Activated CD8-positive, alpha-beta memory T cell treated with anti-CD3 and anti-CD28 coated beads for 24 hours (primary cell): ENCODE data around the gene GBA3.

ENCODE experiments used
- DNase-seq: peaks from one replicate; pipeline ENCODE4 v3.0.0-alpha.2; 2020

GBA3 gene

GRCh38 chr4:22692736-22693135 lies at the start of gene GBA3:
Gene GBA3, plus strand, starts transcription at chr4:22692937.
- DNase-seq = no peak

- DNase-seq = no peak
Measured at GRCh38 chr4:22643952-22644351, 48.8 kb upstream of the GBA3 start.

- DNase-seq = no peak
Measured at GRCh38 chr4:22645481-22646182, 47.1 kb upstream of the GBA3 start.

GRCh38 chr4:22648996-22649395 lies 43.7 kb upstream of the GBA3 start:
- DNase-seq = no peak

GRCh38 chr4:22650771-22651170 lies 42.0 kb upstream of the GBA3 start:
- no peak for DNase-seq

GRCh38 chr4:22653752-22654151 lies 39.0 kb upstream of the GBA3 start:
- no peak for DNase-seq

- no peak for DNase-seq
Measured at GRCh38 chr4:22661443-22661842, 31.3 kb upstream of the GBA3 start.

GRCh38 chr4:22667332-22667940 lies 25.3 kb upstream of the GBA3 start:
- DNase-seq = no peak

- no peak for DNase-seq
Measured at GRCh38 chr4:22668301-22668700, 24.4 kb upstream of the GBA3 start.

- DNase-seq = no peak
Measured at GRCh38 chr4:22668702-22669101, 24.0 kb upstream of the GBA3 start.

- no peak for DNase-seq
Measured at GRCh38 chr4:22670956-22671355, 21.8 kb upstream of the GBA3 start.

- no peak for DNase-seq
Measured at GRCh38 chr4:22672519-22672918, 20.2 kb upstream of the GBA3 start.

- no peak for DNase-seq
Measured at GRCh38 chr4:22672944-22673343, 19.8 kb upstream of the GBA3 start.

GRCh38 chr4:22674700-22675099 lies 18.0 kb upstream of the GBA3 start:
- no peak for DNase-seq

- no peak for DNase-seq
Measured at GRCh38 chr4:22676063-22676462, 16.7 kb upstream of the GBA3 start.

- DNase-seq = no peak
Measured at GRCh38 chr4:22677780-22678179, 15.0 kb upstream of the GBA3 start.

- DNase-seq = no peak
Measured at GRCh38 chr4:22678940-22679854, 13.5 kb upstream of the GBA3 start.

GRCh38 chr4:22680065-22680642 lies 12.6 kb upstream of the GBA3 start:
- DNase-seq = no peak

GRCh38 chr4:22683726-22684125 lies 9.0 kb upstream of the GBA3 start:
- DNase-seq = no peak

- no peak for DNase-seq
Measured at GRCh38 chr4:22686141-22686540, 6.6 kb upstream of the GBA3 start.

- no peak for DNase-seq
Measured at GRCh38 chr4:22688236-22688635, 4.5 kb upstream of the GBA3 start.

GRCh38 chr4:22689428-22689827 lies 3.3 kb upstream of the GBA3 start:
- DNase-seq = no peak

GRCh38 chr4:22695029-22695428 lies 2.3 kb downstream of the GBA3 start:
- DNase-seq = no peak
